Mucosa of rectum (tissue), 2 donors: ENCODE measurements around the gene PDE2A.
"Not testable (repeated sequence)": the region's sequence is repeated elsewhere in the genome, so short reads cannot be mapped to it uniquely, and the experiment has no call there.

Source experiments
- H3K27ac ChIP-seq, 2 donors: one replicate each; pipeline ENCODE4 v1.7.0; 2013; ENCODE audit warnings: inconsistent platforms in 2 of 2, low read depth in 2 of 2, low read length in 2 of 2
- H3K27me3 ChIP-seq, 2 donors: one replicate each; pipeline ENCODE4 v1.7.0; 2013; ENCODE audit warnings: low read length in 2 of 2; ENCODE audit not compliant: control insufficient read depth in 2 of 2, insufficient read depth in 2 of 2
- H3K36me3 ChIP-seq, 2 donors: one replicate each; pipeline ENCODE4 v1.7.0; 2013; ENCODE audit warnings: low read length in 2 of 2; ENCODE audit not compliant: control insufficient read depth in 2 of 2, insufficient read depth in 2 of 2
- H3K4me1 ChIP-seq, 2 donors: one replicate each; pipeline ENCODE4 v1.7.0; 2013; ENCODE audit warnings: low read length in 2 of 2, mild to moderate bottlenecking in 1 of 2; ENCODE audit not compliant: control insufficient read depth in 2 of 2, insufficient read depth in 2 of 2
- H3K4me3 ChIP-seq, 2 donors: one replicate each; pipeline ENCODE4 v1.7.0; 2013; ENCODE audit warnings: low read length in 2 of 2
- H3K9ac ChIP-seq, 2 donors: one replicate each; pipeline ENCODE4 v1.7.0; 2013; ENCODE audit warnings: low read length in 2 of 2, low read depth in 1 of 2, mild to moderate bottlenecking in 1 of 2
- H3K9me3 ChIP-seq, 2 donors: one replicate each; pipeline ENCODE4 v1.7.0; 2013; ENCODE audit warnings: low read length in 2 of 2; ENCODE audit not compliant: control insufficient read depth in 2 of 2
- donor health status: healthy.
- donor health status: Normal muscosa, but diverticular disease.

PDE2A gene

DNA sequence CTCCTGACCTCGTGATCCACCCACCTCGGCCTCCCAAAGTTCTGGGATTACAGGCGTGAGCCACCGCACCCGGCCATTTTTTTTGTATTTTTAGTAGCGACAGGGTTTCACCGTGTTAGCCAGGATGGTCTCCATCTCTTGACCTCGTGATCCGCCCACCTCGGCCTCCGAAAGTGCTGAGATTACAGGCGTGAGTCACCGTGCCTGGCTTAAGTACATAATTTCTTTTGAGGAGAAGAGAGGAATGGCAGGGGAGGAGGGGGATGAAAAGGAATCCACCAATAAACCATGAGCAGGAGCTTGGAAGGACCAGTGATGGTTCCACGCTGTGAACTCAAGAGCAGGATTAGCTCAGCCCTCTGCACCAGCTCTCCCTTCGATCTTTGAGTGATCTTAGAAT lies 113.4 kb downstream of the PDE2A start:
- H3K36me3 ChIP-seq, H3K9me3 ChIP-seq, H3K27ac ChIP-seq, H3K4me3 ChIP-seq, H3K9ac ChIP-seq, H3K27me3 ChIP-seq, H3K4me1 ChIP-seq: not testable (repeated sequence)

DNA sequence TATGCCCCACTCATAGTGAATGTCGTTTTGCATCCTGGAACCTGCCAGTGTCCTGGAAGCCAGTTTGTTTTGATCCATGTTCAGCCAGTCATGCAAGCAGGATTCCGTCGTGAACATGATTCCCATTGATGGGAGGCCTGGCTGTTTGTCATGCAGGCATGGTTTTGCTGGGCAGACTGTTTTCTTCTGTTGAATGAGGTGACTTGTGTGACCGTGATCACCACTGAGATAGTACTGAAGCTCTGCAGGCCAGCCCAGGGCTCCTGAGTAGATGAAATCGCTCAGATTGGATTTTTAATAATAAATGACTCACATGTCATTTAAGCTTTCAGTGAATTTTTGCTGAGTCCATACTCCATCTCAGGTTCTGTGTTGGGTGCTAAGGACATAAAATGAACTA lies 117.8 kb downstream of the PDE2A start:
- no peak overlapping the region for H3K4me3 ChIP-seq
- H3K36me3 ChIP-seq, result no peaks in the 10 kb centered on the region
- H3K9me3 ChIP-seq, result no peaks in the 10 kb centered on the region
- H3K9ac ChIP-seq, result no peak overlapping the region
- H3K4me1 ChIP-seq, result no peaks in the 10 kb centered on the region
- H3K27me3 ChIP-seq, result no peaks in the 10 kb centered on the region
- H3K27ac ChIP-seq, result no peak overlapping the region

DNA sequence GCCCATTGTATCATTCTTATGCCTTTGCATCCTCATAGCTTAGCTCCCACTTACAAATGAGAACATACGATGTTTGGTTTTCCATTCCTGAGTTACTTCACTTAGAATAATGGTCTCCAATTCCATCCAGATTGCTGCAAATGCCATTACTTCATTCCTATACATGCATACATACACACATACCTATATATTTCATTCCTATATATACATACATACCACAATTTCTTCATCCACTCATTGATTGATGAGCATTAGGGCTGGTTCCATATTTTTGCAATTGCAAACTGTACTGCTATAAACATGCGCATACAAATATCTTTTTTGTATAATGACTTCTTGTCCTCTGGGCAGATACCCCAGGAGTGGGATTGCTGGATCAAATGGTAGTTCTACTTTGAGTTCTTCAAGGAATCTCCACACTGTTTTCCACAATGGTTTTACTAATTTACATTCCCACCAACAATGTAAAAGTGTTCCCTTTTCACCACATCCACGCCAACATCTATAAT lies 119.2 kb downstream of the PDE2A start:
- not testable (repeated sequence) for H3K36me3 ChIP-seq, H3K9me3 ChIP-seq, H3K4me1 ChIP-seq, H3K4me3 ChIP-seq, H3K27ac ChIP-seq, H3K27me3 ChIP-seq, H3K9ac ChIP-seq

DNA sequence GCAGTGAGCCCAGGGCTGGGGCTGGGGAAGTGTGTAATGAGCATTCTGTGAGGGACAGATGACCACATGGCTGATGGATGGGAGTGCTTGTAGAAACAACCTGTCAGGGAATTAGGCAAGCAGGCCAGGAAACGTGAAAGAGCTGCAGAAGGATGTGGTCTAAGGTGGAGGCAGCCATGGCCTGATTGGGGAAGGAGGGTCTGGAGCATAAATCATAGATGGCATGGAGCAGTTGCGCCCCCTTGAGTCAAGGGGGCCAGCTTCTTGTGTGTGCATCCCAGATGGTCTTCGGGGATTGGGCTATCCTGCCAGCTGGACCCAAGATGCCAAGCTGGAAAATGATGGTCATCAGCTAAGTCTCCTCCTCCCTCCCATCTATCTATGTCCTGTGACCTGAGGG lies 120.5 kb downstream of the PDE2A start:
- no peaks in the 10 kb centered on the region for H3K27me3 ChIP-seq

GRCh38 chr11:72552399-72552910 lies 121.8 kb downstream of the PDE2A start:
- Histone ChIP-seq H3K27ac (no peak overlapping the region), H3K27me3 (no peaks in the 10 kb centered on the region), H3K4me3 (no peak overlapping the region), H3K4me1 (no peaks in the 10 kb centered on the region), H3K36me3 (no peaks in the 10 kb centered on the region), H3K9ac (no peak overlapping the region), H3K9me3 (no peaks in the 10 kb centered on the region)

More for the DNA sequence above, 120.5 kb downstream of the PDE2A start:
- Histone ChIP-seq H3K9me3 (no peaks in the 10 kb centered on the region), H3K4me3 (no peak overlapping the region), H3K4me1 (no peaks in the 10 kb centered on the region), H3K9ac (no peak overlapping the region), H3K36me3 (no peaks in the 10 kb centered on the region), H3K27ac (no peak overlapping the region)

DNA sequence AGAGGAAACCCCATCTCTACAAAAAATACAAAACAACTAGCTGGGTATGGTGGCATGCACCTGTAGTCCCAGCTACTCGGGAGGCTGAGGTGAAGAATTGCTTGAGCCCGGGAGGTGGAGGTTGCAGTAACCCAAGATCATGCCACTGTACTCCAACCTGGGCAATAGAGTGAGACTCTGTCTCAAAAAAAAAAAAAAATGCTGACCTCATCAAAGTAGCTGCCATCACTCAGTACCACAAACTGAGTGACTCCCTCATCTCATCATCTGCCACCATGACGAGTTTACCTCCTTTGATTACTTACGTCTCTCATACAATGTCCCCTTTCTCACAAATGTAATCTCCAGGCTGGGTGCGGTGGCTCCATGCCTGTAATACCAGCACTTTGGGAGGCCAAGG lies 122.7 kb downstream of the PDE2A start:
- no peaks in the 10 kb centered on the region for H3K4me1 ChIP-seq
- no peak overlapping the region for H3K9ac ChIP-seq
- no peaks in the 10 kb centered on the region for H3K27me3 ChIP-seq
- H3K27ac ChIP-seq, result no peak overlapping the region
- no peaks in the 10 kb centered on the region for H3K9me3 ChIP-seq
- H3K36me3 ChIP-seq, result no peaks in the 10 kb centered on the region
- H3K4me3 ChIP-seq, result no peak overlapping the region

DNA sequence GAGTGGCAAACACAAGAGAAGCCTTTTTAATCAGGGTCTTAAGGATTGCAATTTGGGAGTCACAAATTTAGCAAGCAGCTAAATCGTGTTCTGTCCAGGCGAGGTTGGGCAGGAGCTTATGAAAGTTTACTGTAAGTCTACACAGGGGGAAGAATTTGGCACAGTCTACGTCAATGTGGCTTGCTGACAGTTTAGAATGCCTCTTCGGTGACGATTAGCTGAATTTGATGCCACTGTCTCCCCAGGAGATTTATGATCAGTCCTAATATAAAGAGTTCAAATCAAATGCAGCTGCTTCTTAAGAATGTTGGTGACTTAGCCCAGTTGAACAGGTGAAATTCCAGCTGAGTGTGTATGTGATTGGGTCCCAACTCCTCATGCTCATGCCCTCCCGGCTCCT lies 125.8 kb downstream of the PDE2A start:
- H3K36me3 ChIP-seq, result no peaks in the 10 kb centered on the region
- peaks cover 0 to 2% of the 10 kb centered on the region in 2 donors for H3K27me3 ChIP-seq
- no peak overlapping the region for H3K4me3 ChIP-seq
- no peaks in the 10 kb centered on the region for H3K9me3 ChIP-seq
- H3K4me1 ChIP-seq, result no peaks in the 10 kb centered on the region
- H3K9ac ChIP-seq, result no peak overlapping the region
- no peak overlapping the region for H3K27ac ChIP-seq

DNA sequence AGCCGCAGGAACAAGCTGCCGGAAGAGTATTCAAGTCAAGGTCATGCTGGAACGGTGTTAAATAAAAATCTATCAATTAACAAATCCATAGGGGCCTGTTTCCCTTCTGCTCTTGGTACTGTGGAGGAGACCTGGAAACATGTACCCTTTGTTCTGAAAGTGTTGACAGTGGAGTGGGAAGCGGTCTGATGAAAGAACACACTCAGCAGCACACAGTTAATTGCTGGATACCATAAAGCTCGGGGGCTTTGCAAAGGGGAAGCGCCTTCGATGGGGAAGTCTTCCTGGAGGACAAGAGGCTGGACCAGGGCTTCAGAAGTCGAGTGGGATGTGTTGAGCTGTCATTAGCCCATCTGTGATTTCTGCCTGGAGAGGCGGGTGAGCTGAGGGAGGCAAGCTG lies 127.4 kb downstream of the PDE2A start:
- Histone ChIP-seq H3K36me3 (no peaks in the 10 kb centered on the region), H3K9me3 (no peaks in the 10 kb centered on the region), H3K27me3 (peaks cover 2 to 3% of the 10 kb centered on the region in 2 donors), H3K4me1 (no peaks in the 10 kb centered on the region), H3K9ac (no peak overlapping the region), H3K4me3 (no peak overlapping the region), H3K27ac (no peak overlapping the region)

DNA sequence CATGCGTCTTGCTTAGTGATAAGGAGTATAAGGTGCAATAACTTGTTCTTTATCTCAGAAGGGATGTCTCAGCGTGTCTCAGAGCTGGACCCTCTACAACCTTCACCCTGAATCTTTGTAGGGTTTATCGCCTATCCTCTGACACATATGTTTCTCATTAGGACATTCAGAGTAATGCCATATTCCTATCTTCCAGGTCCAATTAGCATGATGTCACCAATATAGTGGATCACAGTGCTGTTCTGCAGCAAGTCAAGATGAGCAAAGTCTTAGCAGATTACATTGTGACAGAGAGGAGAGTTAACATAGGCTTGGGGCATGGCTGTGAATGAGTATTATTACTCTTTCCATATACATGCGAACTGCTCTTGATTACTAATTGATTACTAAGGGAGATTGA lies 129.6 kb downstream of the PDE2A start:
- no peak overlapping the region for H3K4me3 ChIP-seq
- peaks cover 3% of the 10 kb centered on the region in 2 donors for H3K27me3 ChIP-seq
- no peaks in the 10 kb centered on the region for H3K4me1 ChIP-seq
- H3K9me3 ChIP-seq, result no peaks in the 10 kb centered on the region
- no peak overlapping the region for H3K9ac ChIP-seq
- no peak overlapping the region for H3K27ac ChIP-seq
- H3K36me3 ChIP-seq, result no peaks in the 10 kb centered on the region

- no peaks in the 10 kb centered on the region for H3K9me3 ChIP-seq
- H3K9ac ChIP-seq, result no peak overlapping the region
- no peaks in the 10 kb centered on the region for H3K36me3 ChIP-seq
- no peaks in the 10 kb centered on the region for H3K4me1 ChIP-seq
- H3K4me3 ChIP-seq, result no peak overlapping the region
- peaks cover 3% of the 10 kb centered on the region in 2 donors for H3K27me3 ChIP-seq
- H3K27ac ChIP-seq, result no peak overlapping the region
These were observed 130.2 kb downstream of the PDE2A start for GRCh38 chr11:72543849-72544542.
